Brain microvascular endothelial cell (primary cell): ENCODE data around the gene PTPRT.

Source experiments
- DNase-seq: peaks from one replicate; pipeline ENCODE4 v3.0.0-alpha.2; 2020
- H3K27ac ChIP-seq: fragments of 250-450 bp; sonication (Bioruptor Pico); 2 replicates; pipeline ENCODE4 v1.5.1; 2020; ENCODE audit warnings: mild to moderate bottlenecking, moderate library complexity
- H3K27me3 ChIP-seq: fragments of 250-450 bp; sonication (Bioruptor Pico); replicated peaks from 2 replicates; pipeline ENCODE4 v1.5.1; 2020; ENCODE audit warnings: mild to moderate bottlenecking
- H3K36me3 ChIP-seq: fragments of 250-450 bp; sonication (Bioruptor Pico); replicated peaks from 2 replicates; pipeline ENCODE4 v1.5.1; 2020; ENCODE audit warnings: mild to moderate bottlenecking
- H3K4me3 ChIP-seq: 2 replicates; pipeline ENCODE4 v1.5.1; 2011; ENCODE audit warnings: low read depth, mild to moderate bottlenecking, control low read depth, low read length, moderate library complexity
- in situ Hi-C: cut with HindIII; loops from 2 replicates; pipeline ENCODE4 v1.10.0; 2017; ENCODE audit warnings: low sequenced_read_pairs, low pct_ligation_motif_present
- TF ChIP-seq, protein P1 (sequence below): IDR thresholded peaks from 2 replicates; pipeline ENCODE4 v1.5.1; 2011; ENCODE audit warnings: low read depth, mild to moderate bottlenecking, moderate library complexity, low read length, control low read depth, inconsistent platforms; ENCODE audit errors: missing control alignments

PTPRT gene

GRCh38 chr20:42735539-42735938 lies 454.2 kb downstream of the PTPRT start:
- H3K27ac ChIP-seq: no peak overlapping the region
- in situ Hi-C loops: no loop called here

GRCh38 chr20:42734660-42735368 lies 454.9 kb downstream of the PTPRT start:
- Histone ChIP-seq H3K4me3 (no peak overlapping the region), H3K27me3 (no peaks in the 10 kb centered on the region), H3K36me3 (no peaks in the 10 kb centered on the region), H3K27ac (no peak overlapping the region)
- in situ Hi-C loops: no loop called here
- no peak for DNase-seq
- TF ChIP-seq, protein P1, sequence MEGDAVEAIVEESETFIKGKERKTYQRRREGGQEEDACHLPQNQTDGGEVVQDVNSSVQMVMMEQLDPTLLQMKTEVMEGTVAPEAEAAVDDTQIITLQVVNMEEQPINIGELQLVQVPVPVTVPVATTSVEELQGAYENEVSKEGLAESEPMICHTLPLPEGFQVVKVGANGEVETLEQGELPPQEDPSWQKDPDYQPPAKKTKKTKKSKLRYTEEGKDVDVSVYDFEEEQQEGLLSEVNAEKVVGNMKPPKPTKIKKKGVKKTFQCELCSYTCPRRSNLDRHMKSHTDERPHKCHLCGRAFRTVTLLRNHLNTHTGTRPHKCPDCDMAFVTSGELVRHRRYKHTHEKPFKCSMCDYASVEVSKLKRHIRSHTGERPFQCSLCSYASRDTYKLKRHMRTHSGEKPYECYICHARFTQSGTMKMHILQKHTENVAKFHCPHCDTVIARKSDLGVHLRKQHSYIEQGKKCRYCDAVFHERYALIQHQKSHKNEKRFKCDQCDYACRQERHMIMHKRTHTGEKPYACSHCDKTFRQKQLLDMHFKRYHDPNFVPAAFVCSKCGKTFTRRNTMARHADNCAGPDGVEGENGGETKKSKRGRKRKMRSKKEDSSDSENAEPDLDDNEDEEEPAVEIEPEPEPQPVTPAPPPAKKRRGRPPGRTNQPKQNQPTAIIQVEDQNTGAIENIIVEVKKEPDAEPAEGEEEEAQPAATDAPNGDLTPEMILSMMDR: no peak

More at GRCh38 chr20:42735539-42735938, 454.2 kb downstream of the PTPRT start:
- no peak overlapping the region for H3K4me3 ChIP-seq
- no peaks in the 10 kb centered on the region for H3K27me3 ChIP-seq
- no peaks in the 10 kb centered on the region for H3K36me3 ChIP-seq
- DNase-seq: no peak
- TF ChIP-seq, protein P1: no peak

DNA sequence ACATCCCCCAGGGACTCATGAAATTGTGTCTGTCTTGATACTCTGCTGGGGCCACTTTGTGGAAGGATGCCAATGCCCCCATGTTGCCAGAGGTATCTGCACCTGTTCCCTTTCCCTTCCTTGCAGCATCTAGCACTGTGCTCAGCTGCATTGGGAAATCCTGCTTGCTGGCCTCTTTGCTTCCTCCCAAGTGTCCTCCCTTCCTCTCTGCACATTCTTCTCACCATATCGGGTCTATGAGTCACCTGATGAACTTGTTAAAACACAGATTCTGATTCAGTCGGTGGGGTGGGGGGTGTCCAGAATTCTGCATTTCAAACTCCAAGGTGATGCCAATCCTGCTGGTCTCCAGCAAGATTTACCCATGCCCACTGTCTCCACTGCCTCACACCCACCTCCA lies 467.8 kb downstream of the PTPRT start:
- H3K27me3 ChIP-seq: no peaks in the 10 kb centered on the region
- TF ChIP-seq, protein P1: no peak
- in situ Hi-C loops: no loop called here
- H3K36me3 ChIP-seq: no peaks in the 10 kb centered on the region
- no peak overlapping the region for H3K4me3 ChIP-seq
- no peak for DNase-seq
- H3K27ac ChIP-seq: no peak overlapping the region

- Histone ChIP-seq H3K4me3 (no peak overlapping the region), H3K27ac (no peak overlapping the region), H3K36me3 (no peaks in the 10 kb centered on the region), H3K27me3 (no peaks in the 10 kb centered on the region)
- in situ Hi-C loops: no loop called here
- no peak for DNase-seq
- TF ChIP-seq, protein P1: no peak
These were observed 475.2 kb downstream of the PTPRT start for GRCh38 chr20:42714298-42715141.

DNA sequence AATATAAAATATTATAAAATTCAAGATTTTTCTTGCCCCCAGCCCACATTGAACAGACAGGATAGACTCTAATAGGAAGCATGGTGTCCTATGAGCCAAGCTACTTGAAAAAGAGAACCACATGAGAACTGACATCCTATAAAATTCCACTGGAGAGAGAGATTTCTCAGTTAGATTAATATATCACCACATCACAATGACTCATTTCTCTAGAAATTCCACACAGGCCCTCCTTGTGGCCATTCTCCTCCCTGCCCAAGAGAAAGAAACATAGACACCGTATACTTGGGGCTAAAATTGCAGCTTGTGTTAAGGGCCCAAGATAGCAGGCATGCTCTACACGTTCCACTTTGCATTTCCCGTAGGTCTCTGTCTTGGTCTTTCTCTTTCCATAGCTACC lies 481.4 kb downstream of the PTPRT start:
- TF ChIP-seq, protein P1: no peak
- in situ Hi-C loops: no loop called here
- Histone ChIP-seq H3K4me3 (no peak overlapping the region), H3K27ac (no peak overlapping the region), H3K27me3 (no peaks in the 10 kb centered on the region), H3K36me3 (no peaks in the 10 kb centered on the region)
- no peak for DNase-seq
